Superior temporal gyrus (tissue), 1 donor: Measurements from ENCODE around the gene FXYD7.
A peak's percentile ranks its signal among the peaks of the same experiment; 100 is the strongest.
"Not testable (repeated sequence)": the region's sequence is repeated elsewhere in the genome, so short reads cannot be mapped to it uniquely, and the experiment has no call there.

Experiments used
- DNase-seq: peaks from one replicate; pipeline ENCODE4 v3.0.0-alpha.2; 2016; ENCODE audit errors: extremely low spot score

Gene FXYD7

GRCh38 chr19:35144600-35145436, 1.8 kb downstream of the FXYD7 start:
- no peak for DNase-seq

DNA sequence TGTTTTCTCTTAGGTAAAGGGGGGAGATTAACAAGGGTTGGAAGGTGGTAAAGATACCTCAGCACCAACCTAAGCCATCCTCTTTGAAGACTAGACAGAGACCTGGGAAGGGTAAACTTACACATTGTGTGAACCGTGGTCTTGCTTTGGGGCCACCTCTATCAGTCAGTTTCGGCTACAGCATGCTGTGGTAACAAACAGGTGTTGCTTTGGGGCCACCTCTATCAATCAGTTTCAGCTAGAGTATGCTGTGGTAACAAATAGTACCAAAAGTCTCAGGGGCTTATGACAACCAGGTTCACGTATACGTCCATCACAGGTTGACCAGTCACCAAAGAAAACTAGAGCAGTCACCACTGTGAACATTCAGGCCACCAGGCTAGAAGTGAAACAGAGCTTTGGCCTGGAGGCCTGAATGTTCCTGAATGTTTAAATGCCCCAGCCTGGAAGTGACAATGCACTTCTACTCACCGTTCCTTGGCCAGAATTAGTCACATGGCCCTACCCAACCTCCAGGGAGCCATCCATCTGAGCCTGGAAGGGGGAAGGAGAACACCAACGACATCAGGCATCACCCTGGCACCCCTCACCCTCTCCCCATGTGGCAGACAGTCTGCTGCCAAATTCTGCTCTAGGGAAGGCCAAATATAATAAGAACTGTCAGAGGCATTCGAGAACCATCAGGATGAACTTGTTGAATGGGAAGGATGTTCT, 3.8 kb downstream of the FXYD7 start:
- DNase-seq: no peak

GRCh38 chr19:35149463-35149862, 6.4 kb downstream of the FXYD7 start:
- DNase-seq: peak; percentile 1

GRCh38 chr19:35150445-35150844, 7.4 kb downstream of the FXYD7 start:
- no peak for DNase-seq

GRCh38 chr19:35151273-35152065, 8.4 kb downstream of the FXYD7 start:
- DNase-seq: peak; percentile 2

DNA sequence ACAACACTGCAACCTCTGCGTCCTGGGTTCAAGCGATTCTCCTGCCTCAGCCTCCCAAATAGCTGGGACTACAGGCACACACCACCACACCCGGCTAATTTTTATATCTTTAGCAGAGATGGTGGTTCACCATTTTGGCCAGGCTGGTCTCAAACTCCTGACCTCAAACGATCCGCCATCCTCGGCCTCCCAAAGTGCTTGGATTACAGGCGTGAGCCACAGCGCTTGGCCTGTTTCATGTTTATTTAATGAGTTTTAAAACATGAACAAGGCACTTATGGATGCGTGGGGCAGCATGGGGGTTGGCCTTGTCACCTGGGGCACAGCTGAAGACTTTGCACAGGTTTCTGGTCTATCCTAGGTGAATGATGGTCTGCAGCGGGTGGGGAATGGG, 10.1 kb downstream of the FXYD7 start:
- not testable (repeated sequence) for DNase-seq

- no peak for DNase-seq
Observed at GRCh38 chr19:35153701-35154524, 10.9 kb downstream of the FXYD7 start.

GRCh38 chr19:35154525-35155406, 11.7 kb downstream of the FXYD7 start, which contains the start of gene FXYD5:
FXYD5 (plus strand) TSS chr19:35154735; CDS start chr19:35155551, 816 bp downstream.
- peak; percentile 3 for DNase-seq

DNA sequence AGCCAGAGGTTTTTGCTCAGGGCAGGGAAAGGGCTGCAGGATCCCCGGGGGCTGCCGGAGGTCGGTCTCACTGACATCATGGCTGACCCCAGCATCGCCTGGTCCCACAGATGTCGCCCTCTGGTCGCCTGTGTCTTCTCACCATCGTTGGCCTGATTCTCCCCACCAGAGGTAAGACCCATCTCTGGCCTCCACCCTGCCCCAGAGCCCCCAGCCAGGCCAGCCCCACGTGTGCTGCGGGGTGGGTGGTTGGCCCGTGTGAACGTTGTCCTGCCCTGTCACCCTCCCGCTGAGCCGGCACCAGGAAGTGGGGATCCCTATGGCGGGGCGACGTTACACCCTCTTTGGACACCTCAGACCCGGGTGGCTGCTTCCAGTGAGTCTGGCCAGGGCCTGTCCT, 12.4 kb downstream of the FXYD7 start:
- DNase-seq: no peak

DNA sequence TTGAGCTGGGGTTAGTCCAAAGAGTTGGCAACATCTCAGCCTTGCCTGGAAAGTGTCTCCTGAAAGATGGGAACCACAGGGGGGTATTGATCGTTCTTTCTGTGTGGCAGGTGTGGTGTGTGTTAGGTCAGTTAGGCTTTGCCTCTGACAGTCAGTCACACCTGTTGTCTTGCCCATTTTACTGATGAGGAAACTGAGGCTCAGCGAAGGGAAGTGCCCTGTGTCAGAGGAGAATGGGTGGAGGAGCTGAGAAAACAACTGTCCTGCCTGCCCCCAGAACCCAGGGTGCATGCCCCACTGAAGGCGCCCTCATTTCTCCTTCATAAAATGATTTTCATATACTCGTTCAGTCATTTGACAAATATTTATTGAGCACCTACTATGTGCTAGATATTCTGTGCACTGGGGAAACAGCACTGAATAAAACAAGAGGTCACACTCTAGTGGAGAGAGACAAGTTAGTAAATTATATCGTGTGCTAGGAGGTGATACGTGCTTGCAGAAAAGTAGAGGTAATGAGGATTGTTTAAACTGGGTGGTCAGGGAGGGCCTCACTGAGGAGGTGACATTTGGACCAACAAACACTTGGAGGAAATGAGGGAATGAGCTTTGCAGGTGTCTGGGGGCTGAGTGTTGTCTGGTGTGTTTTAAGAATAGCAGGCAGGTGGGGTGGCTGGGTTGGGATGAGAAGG, 13.1 kb downstream of the FXYD7 start:
- DNase-seq: no peak

DNA sequence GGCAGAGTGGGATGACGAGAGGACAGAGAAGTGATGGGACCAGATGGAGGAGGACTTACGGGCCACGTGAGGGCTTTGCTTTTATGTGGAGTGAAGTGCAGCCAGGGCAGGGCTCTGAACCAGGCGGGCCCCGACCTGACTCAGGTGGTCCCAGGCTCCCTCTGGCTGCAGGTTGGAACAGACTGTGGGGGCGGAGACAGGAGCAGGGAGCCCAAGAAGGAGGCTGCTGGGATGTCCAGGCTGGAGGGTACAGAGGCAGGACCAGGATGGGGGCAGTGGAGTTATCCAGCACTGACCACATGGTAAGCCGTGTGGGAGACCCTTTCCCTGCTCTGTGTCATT, 13.6 kb downstream of the FXYD7 start:
- no peak for DNase-seq

- no peak for DNase-seq
Observed at GRCh38 chr19:35157431-35157830, 14.4 kb downstream of the FXYD7 start.

DNA sequence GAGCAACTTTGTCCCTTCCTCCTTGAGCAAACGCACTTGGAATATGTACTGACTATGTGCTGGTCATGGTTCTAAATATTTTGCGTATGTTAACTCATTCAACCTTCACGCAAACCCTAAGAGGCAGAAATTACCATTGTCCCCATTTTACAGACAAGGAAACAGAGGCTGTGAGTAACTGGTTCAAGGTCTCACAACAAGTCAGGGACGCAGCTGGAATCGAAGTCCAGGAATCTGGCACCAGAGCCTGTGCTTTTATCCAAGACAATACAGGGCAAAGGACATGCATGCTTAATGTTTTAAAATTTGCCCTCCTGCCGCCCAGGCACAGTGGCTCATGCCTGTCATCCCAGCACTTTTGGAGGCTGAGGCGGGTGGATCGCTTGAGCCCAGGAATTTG, 16.6 kb downstream of the FXYD7 start:
- DNase-seq: no peak

DNA sequence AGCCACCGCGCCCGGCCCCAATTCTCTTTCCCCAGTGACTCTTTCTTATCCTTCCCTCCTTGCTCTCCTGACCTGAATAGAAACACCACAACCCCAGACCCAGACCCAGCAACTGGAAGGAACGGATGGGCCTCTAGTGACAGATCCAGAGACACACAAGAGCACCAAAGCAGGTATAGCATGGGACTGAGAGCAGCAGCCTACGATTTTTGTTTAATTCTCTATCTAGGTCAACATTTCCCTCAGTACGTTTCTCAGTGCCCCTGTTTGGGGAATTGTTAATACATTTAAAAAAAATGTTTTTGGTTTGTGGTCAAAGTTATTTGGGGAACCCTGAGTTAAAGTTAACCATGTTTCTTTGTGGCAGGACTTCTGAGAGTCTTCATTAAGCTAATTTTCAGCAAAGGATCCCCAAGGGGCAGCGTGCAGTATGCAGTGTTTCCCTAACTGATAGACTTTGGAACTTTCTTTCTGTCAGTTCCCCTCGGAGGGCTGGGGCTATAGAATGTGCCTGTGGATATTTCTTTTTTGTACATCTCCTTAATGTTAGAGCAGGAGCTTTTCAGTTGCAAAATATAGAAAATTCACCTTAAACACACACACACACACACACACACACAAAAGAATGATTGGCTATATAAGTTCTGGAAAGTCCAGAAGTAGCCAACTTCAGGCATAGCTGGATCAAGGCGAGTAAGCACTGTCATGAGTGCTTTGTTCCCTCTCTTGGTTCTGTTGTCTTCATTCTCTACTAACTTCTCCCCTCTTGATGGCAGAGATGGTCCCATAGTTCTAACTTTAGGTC, 17.8 kb downstream of the FXYD7 start:
- no peak for DNase-seq

DNA sequence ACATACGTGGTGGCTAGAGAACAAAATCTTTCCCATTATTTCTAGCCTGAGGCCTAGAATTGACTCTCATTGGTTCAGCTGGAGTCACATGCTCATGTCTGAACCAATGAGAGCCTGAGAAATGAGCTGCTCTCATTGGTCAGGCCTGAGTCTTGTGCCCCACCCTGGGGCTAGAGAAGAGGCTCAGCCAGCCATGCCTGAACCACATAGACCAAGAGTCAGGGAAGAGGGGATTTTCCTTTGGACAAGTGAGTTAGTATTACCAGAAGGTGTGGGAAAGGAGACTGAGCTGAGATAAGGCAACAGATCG, 18.3 kb downstream of the FXYD7 start:
- DNase-seq: no peak

DNA sequence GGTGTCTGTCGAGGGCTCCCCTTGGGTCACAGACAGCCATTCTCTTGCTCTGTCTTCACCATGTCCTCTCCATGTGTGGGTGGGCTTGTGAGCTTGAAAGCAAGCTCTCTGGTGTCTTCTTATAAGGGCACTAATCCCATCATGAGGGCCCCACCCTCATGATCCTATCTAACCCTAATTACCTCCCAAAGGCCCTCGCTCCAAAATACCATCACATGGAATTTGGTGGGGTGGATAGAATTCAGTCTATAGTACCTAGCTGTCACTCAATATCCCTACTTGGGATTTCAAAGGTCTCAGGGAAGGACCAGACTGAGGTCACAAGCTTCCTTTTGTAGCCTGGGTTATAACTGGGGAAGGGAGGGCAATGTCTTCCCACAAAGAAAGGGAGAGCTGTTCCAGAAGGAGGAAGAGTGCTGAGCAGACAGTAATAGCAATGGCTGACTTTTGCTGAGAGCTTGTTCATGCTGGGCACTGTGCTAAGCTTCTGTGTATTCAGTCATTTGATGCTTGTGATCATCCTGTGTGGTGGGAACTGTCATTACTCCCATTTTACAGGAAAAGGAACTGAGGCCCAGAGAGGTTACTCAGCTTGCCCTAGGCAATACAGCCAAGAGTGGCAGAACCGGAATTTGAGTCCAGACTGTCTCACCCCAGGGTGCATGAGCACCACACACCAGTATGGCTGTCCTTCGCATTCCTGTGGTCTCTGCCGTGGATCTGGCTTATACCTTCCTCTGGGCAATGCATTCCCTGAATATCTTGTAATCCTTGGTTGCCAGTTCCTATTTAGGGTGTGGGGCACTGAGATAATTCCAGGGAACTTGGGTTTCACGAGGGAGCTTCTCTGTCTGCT, 19.6 kb downstream of the FXYD7 start:
- no peak for DNase-seq

- no peak for DNase-seq
Observed at GRCh38 chr19:35164418-35164817, 21.4 kb downstream of the FXYD7 start.
